ENCODE results near the gene KCTD14. TPM values are rescaled to one million over a fixed set of nuclear protein-coding genes. Genes with fewer than 3 reads are reported as not detected.
"Not testable (repeated sequence)": the region's sequence is repeated elsewhere in the genome, so short reads cannot be mapped to it uniquely, and the experiment has no call there.

The KCTD14 gene
- polyA plus RNA-seq, 12 donors = 0.92 to 2.2 (median 1.2) TPM; not detected in 2

DNA sequence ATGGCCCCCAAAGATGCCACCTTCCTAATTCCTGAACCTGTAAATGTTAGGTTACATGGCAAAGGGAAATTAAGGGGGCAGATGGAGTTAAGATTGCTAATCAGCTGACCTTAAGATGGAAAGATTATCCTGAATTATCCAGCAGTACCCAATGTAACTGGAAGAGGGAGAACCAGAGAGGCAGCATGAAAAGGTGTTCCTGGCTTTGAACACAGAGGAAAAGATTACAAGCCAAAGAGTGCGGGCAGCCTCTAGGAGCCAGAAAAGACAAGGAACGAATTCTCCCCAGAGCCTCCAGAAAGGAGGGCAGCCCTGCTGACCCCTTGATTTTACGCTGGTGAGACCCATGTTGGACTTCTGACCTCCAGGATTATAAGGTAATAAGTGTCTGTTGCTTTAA is 25.5 kb upstream of the KCTD14 start:
- DNase-seq = no peak

DNA sequence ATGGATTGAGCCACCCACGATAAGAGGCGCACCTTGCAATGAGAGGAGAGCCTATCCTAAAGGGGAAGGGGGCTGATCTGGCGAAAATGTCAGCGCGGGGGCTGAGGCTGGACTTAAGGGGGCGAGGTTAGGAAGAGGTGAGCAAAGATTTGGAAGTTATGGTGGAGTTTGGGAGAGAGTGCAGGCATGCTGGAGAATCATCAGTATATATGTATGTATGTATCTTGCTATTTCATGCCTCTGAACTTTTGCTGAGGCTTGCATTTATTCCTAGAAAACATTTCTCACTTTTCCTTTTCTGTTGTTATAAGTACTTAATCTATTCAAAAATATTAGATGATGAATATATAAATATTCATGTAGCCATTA is 23.4 kb upstream of the KCTD14 start:
- DNase-seq = no peak

DNA sequence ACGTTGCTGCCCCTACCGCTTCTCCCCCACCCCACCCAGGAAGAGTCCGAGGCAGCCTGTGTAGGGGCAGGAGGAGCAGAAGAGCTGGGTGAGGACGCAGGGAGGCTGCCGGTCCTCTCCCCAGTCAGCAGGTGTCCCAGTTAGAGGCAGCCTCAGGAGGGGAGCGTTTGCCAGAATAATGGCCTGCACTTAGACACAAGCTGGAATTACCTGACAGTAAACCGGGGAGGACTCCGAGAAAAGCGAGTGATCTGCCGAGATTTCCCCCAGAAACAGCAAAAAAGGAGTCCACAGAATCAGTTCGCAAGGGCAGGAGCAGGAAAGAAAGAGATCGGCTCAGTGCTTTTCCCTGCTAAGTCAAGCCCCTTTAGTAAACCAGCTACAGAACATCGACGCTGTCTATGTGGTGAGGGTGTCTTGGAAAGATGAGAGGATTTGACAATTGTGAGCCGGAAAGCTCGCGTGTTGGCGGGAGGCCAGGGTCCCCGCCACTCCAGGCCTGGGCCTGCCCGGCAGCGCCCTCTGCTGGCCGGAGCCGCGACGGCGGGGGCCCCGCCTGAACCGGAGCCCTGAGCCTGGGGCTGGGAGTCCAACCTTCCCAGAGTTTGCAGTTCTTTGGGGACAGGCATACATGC is 22.9 kb upstream of the KCTD14 start:
- DNase-seq = peak; percentile 86

DNA sequence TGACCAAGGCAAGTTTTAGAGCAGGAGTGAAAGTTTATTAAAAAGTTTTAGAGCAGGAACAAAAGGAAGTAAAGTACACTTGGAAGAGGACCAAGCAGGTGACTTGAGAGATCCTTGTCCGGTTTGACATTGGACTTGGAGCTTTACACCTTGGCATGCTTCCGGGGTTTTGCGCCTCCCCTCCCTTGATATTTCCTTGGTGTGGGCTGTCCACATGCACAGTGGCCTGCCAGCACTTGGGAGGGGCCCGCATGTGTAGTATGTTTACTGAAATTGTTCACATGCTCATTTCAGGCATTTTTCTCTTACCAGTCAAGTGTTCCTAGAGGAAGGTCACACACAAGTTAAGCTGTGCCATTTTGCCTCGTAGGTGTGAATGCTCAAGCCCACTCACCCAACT is 21.6 kb upstream of the KCTD14 start:
- DNase-seq = no peak

DNA sequence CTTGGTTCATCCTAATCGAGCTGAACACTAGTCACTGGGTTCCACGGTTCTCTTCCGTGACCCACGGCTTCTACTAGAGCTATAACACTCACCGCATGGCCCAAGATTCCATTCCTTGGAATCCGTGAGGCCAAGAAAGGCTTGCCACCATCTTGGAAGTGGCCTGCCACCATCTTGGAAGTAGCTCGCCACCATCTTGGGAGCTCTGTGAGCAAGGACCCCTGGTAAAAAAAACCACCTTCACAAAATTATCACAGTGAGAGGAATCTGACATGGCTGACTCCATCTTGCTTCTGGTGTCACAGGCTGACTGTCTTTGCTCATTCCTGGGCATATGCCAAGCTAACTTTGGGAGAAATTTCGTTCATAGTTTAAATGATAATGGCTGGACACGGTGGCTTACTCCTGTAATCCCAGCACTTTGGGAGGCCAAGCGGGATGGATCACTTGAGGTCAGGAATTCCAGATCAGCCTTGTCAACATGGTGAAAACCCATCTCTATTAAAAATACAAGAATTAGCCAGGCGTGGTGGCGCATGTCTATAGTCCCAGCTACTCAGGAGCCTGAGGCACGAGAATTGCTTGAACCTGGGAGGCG is 18.9 kb upstream of the KCTD14 start:
- DNase-seq = no peak

DNA sequence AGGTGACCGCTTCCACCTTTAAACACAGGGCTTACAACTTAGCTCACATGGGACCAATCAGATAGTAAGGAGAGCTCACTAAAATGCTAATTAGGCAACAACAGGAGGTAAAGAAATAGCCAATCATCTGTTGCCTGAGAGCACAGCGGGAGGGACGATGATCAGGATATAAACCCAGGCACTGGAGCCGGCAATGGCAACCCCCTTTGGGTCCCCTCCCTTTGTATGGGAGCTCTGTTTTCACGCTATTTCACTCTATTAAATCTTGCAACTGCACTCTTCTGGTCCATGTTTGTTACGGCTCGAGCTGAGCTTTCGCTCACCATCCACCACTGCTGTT is 18.3 kb upstream of the KCTD14 start:
- not testable (repeated sequence) for DNase-seq

DNA sequence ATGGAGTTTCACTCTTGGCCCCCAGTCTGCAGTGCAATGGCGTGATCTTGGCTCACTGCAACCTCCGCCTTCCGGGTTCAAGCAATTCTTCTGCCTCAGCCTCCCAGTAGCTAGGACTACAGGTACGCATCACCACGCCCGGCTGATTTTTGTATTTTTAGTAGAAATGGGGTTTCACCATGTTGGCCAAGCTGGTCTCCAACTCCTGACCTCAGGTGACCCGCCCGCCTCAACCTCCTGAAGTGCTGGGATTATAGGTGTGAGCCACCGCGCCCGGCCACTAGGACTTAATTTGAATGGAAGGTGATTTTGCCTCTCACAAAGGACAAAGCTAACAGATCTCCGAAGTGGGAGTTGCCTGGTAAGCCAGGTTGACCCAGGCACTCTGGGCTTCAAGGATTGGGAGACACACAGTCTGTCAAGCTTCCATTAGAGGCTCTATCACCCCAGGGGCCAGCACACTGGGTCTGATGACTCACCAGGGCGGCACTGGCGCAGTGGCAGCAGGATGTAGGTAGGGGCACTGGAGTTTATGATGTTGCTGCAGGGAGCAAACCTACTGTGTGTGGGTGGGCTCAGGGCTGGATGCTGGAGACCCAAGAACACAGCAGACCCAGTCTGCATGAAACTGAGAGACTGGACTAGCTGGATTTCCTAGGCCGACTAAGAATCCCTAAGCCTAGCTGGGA is 17.8 kb upstream of the KCTD14 start:
- DNase-seq = no peak

DNA sequence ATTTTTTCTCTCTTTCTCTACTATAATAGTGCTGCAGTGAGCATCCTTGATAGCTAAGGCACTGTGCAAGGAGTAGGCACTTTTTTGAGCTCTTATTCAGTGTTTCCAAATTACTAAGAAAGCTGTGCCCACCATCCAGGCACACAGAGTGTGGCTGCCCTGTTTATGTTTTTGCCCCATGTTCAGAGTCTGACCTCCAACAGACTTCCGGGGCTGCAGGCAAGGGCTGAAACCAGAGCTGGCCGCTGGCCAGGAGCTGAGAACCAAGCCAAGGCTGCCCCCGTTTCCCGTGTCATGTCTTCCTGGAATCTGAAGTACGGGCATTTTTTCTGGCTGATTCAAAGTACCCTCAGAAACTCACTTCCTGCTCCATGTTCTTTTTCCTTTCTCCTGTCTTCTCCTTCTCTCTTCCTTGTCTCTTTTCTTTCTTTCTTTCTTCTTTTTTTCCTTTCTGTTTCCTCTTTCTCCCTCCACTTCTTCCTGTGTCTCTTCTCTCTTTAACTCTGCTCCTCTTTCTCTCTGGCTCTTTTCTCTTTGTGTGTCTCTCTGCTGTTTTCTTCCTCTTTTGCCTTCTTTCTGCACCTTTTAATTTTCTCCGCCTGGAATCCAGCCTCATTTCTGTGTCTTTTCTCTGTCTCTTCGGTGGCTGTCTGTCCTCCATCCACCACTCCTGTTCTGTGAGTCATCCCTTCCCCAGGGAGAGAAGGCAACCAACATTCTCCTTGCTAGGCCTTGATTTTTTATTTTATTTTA is 17.0 kb upstream of the KCTD14 start:
- peak; percentile 46 for DNase-seq

DNA sequence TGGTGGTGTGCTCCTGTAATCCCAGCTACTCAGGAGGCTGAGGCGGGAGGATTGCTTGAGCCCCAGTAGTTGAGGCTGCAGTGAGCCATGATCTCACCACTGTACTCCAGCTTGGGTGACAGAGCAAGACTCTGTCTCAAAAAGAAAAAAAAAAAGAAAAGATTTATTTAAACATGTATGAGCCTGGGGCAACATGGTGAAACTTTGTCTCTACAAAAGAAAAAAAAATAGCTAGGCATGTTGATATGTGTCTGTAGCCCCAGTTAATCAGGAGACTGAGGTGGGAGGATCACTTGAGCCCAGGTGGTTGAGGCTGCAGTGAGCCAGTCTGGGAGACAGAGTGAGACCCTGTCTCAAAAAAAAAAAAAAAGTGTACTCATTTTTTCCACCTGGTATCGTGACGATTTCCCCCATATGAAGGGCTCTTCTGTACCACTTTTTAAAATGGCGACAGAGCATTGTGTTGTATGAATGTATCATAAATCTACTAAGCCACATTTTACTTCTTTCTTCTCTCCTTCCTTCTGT is 16.4 kb upstream of the KCTD14 start:
- DNase-seq = no peak

DNA sequence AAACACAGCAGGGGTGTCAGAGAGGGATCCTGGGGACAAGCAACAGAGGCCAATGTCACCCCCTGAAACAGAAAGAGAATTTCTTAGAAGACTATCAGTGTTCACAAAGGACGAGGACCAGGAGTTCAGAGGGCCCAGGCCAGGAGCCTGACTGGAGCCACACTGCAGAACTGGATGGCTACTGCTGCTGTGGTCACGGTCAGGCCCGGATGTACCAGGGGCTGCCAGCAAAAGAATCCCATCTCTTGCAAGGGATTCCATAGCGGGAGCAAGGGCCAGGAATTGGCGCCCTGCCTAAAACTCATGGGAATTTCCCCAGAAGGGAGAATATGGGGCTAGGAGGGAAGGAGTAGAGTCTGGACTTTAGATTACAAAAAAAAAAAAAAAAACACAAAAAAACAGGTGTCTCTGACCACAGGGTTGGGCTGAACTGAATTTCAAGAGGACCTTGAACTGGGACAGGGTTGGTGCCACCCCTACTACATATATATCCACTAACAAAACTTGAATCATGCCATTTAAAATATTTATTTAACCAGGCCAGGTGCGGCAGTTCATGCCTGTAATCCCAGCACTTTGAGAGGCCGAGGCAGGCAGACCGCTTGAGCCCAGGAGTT is 15.7 kb upstream of the KCTD14 start:
- no peak for DNase-seq

DNA sequence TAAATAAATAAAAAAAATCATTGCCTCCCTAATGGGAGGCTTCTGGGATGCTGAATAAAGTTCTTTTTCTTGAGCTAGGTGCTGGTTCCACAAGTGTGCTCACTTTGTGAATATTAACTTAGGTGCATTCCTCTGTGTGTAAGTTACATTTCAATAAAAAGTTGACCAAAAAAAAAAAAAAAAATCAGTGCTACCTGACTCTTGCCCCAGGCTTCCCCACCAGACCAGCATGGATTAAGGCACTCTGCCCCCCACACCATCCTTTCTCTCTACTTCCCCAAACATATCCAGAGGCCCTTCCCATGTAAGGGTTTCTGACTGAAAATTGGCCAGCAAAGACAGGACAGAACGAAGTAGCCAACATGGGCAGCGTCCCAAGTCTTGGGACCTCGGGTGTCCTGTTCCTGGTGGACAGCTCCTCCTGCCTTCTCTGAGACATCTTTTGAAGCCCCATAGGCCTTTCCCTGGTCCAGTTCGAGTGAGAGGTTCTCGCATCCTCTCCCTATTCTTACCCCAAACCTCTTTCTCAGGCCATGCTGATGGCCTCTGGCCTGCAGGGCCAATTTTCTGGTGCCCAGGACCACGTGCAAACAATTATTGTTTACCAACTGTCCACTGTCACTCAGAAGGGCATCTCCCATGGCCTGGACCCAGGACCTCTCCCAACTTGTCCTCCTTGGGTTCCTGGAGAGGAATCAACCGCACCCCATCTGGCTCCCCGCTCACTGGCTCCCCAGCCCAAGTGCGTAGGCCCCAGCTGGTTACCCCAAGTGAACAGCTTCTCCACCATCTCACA is 14.9 kb upstream of the KCTD14 start:
- DNase-seq = no peak

DNA sequence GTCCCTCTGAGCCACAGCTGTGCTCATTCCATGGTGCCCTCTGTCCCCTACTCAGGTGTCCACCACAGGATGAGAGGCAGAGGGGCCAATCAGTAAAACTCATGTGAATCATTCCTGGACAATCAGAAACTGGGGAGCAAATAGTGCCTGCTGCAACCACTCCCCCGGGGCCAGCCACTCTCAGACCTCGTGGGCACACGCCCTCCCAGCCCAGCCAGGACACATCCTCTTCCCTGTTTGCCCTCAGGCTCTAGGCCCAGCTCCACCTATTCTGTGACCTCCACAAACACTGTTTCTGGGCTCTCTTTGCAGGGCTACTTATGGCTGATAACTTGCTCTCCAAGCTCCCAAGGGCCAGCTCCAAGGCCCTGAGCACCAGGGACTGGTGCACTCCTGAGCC is 14.0 kb upstream of the KCTD14 start:
- DNase-seq = no peak

DNA sequence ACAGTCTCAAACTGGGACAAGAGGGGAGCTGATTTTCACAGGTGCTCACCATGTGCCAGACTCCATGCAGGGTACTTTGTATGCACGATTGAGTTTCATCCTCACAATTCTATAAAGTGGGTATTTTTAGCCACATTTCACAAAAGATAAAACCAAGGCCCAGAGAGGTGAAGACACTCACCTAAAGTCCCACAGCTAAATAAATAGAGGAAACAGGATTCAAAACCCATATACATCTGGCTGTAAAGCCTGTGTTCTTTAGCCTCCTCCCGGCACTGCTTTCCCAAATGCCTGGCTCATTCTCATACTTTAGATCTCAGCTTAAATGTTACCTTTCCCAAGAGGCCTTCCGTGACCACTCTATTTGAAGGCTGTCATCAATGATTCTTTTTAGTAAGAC is 13.2 kb upstream of the KCTD14 start:
- no peak for DNase-seq

DNA sequence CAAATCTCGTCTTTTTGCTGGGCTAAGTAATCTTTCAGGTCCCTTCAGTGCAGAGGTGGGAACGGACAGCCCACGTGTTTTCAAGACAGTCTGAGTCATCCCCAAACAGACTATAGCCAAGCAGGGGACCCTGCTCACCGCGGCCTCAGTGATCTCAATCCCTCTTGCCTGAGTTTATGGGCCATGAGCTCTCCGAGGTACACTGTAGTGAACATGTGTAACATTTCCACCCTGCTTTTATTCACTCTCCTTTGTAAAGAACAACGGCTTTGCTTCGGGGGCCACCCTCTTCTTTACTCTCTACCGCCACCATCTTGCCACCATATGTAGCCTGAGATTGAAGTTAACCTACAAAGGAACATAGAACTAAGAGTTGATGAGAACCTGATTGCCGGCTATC is 11.5 kb upstream of the KCTD14 start:
- DNase-seq = no peak

DNA sequence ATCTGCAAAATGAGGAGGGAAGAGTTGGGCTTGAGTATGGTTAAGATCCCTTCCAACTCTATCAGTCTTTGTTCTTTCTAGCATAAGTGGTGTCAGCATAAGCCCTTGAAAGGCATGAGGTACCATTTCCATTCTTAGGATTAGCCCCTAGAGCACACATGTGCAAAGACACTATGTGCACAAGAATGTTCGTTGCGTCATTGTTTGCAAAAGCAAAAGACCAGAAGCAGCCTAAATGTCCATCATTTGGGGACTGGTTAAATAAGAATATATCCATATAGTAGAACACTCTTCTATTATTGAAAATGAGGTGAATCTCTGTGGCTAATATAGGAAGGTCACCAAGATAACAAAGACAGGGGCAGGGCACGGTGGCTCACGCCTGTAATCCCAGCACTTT is 10.0 kb upstream of the KCTD14 start:
- DNase-seq = no peak

DNA sequence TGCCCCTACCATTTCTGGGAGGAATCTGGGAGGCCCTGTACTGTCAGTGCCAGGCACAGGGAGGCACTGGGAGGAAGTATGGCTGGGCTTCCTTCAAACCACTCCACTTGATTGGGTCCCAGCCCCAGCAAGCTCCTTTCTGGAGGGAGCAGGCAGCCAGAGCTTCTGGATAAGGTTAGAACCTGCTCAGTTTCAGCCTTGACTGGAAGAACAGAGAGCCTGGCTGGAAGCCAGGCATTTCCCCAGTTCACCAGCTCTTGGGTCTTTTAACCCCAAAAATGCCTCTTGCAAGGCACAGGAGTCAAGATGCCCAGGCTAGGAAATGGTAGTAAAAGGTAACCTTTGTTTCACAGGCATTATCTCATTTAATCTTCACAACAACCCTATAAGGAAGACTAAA is 9.0 kb upstream of the KCTD14 start:
- DNase-seq = no peak

DNA sequence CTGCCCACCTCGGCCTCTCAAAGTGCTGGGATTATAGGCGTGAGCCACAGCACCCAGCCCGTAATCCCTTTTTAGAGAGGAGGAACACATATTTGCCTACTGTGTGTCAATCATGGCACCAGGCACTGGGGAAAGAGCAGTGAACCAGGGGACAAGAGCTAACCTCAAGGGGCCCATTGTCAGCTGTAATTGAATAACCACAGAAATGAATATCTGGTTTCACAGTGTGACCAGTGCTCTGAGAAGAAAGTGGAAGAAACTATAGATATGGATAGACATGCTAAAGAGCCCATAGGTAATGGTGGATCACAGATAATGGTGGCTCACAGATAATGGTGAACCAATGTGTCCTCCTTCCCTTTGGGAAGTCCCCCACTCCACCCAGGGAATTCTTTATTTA is 8.6 kb upstream of the KCTD14 start:
- DNase-seq = no peak

DNA sequence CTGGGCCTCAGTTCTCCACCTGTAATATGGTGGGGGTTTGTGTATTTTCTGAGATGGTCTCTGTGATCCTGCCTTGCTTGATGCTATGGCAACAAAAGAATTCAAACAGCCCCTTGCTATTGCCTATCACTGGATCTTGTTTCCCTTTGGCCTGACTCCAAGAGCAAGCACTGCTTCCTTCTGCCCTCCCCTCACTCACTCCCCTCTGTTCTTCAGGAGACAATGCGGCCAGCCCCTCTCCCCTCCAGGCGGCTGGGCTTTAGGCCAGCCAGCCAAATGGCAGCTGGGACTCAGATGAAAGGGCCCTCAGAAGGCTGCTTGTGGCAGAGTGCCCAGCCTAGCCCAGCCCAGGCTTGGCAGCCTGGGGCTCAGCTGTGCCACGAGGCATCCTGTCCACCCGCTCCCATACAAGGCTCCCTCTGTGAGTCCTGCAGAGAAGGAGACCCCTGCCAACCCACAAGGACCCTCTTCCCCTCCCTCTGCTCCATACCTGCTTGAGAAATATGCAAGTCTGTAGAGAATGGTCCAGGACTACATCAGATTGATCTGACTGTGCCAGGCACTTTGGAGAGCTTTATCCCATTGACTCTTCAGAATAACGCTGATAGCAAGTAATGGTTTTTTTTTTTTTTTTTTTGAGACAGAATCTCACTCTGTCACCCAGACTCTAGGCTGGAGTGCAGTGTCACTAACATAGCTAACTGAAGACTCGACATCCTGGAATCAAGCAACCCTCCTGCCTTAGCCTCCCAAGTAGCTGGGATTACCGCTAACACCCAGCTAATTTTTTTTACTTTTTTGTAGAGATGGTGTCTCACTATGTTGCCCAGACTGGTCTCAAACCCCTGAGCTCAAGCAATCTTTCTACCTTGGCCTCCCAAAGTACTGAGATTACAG is 7.6 kb upstream of the KCTD14 start:
- peak; percentile 71 for DNase-seq

DNA sequence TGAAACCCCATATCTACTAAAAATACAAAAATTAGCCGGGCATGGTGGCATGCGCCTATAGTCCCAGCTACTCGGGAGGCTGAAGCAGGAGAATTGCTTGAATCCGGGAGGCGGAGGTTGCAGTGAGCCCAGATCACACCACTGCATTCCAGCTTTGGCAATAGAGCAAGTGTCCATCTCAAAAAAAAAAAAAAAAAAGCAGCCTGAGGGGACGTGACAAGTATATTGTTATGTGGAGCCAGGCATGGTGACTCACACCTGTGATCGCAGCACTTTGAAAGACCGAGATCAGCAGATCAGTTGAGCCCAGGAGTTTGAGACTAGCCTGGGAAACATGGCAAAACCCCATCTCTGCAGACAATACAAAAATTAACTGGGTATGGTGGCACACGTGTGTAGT is 5.3 kb upstream of the KCTD14 start:
- not testable (repeated sequence) for DNase-seq

DNA sequence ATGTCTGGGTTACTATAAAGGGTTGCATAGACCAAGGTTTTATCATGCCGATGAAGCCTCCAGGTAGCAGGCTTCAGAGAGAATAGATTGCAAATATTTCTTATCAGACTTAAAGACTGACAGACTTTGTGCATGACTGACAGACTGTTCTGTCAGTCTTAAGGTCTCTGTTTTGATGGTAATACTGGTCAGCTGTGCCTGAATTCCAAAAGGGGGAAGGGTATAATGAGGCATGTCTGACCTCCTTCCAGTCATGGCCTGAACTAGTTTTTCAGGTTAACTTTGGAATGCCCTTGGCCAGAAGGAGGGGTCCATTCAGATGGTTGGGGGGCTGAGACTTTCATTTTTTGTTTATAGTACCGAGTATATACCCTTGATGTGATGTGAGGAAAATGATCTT is 4.7 kb upstream of the KCTD14 start:
- DNase-seq = no peak

All from muscle of arm (tissue), 12 donors.